ENCODE data around the gene ADD2. TPM values are rescaled to one million over a fixed set of nuclear protein-coding genes. Genes with fewer than 3 reads are reported as not detected.

The ADD2 gene
- total RNA-seq, 2 donors from 2014 or later = 14.8 to 53.0 TPM

DNA sequence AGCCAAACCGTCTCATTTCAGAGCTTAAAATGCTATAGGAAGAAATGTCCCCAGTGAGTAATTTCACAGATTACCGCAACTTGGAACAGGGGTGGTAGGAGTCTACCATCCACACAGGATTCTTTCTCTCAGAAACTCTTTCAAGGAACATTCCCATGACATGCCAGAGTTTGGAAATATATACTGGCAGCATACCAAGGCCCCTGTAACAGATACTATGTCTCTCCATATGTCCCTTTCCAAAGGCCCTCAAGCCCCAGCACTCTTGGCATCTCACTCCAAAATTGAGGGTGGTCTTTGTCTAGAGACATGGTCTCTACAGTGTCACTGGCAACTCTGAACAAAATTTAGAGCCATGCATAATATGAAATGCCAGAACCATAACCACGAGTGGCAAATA, 11.5 kb upstream of the ADD2 start:
- Mint-ChIP-seq H3K36me3 (ENCODE audit: low read depth) (no peaks in the 10 kb centered on the region), H3K4me3 (no peak overlapping the region), H3K9me3 (no peaks in the 10 kb centered on the region), H3K4me1 (peaks cover 3% of the 10 kb centered on the region), H3K27me3 (ENCODE audit: insufficient read depth) (peaks cover 50% of the 10 kb centered on the region), H3K27ac (no peak overlapping the region)
- DNase-seq = no peak
- Histone ChIP-seq H3K36me3 (ENCODE audit: control insufficient read depth, insufficient read depth, low read length) (no peaks in the 10 kb centered on the region), H3K27ac (ENCODE audit: low read depth, low read length) (no peak overlapping the region), H3K4me1 (ENCODE audit: control insufficient read depth, insufficient read depth, low read length) (no peaks in the 10 kb centered on the region), H3K9me3 (ENCODE audit: control insufficient read depth, low read length) (no peaks in the 10 kb centered on the region), H3K27me3 (ENCODE audit: control insufficient read depth, insufficient read depth, low read length, poor library complexity, severe bottlenecking) (peaks cover 29% of the 10 kb centered on the region), H3K9ac (ENCODE audit: extremely low read depth, low read length, poor library complexity, severe bottlenecking) (no peak overlapping the region), H3K4me3 (ENCODE audit: low read length) (no peak overlapping the region)
- 94 to 96% methylated on average over 2 to 3 of the region's 3 CpGs for WGBS, 2 experiments (ENCODE audit: insufficient coverage in 1 of 2, insufficient read length in 1 of 2)
- TF ChIP-seq, protein P1, sequence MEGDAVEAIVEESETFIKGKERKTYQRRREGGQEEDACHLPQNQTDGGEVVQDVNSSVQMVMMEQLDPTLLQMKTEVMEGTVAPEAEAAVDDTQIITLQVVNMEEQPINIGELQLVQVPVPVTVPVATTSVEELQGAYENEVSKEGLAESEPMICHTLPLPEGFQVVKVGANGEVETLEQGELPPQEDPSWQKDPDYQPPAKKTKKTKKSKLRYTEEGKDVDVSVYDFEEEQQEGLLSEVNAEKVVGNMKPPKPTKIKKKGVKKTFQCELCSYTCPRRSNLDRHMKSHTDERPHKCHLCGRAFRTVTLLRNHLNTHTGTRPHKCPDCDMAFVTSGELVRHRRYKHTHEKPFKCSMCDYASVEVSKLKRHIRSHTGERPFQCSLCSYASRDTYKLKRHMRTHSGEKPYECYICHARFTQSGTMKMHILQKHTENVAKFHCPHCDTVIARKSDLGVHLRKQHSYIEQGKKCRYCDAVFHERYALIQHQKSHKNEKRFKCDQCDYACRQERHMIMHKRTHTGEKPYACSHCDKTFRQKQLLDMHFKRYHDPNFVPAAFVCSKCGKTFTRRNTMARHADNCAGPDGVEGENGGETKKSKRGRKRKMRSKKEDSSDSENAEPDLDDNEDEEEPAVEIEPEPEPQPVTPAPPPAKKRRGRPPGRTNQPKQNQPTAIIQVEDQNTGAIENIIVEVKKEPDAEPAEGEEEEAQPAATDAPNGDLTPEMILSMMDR (conservative IDR thresholded peaks at IDR 0.05) = no peak

DNA sequence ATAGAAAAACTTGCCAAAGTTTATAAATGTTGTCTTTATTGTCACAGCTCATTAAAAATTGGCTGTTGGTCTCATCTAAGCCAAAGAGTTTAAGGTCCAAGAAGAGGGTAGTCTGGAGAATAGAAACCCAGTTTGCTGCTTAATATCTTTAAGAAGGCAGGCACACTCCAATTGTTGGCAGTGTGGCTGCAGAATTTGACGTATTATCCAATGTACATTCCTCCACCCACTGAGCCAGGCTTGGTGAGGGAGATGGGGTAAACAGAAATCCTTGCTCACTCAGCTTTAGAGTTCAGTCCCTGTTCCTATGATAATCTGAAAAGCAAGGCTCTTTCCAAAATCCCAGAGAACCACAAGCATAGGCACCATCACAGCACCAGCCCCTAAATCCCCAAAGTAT, 10.7 kb upstream of the ADD2 start:
- Mint-ChIP-seq H3K4me3 (no peak overlapping the region), H3K36me3 (ENCODE audit: low read depth) (no peaks in the 10 kb centered on the region), H3K27ac (no peak overlapping the region), H3K9me3 (no peaks in the 10 kb centered on the region), H3K27me3 (ENCODE audit: insufficient read depth) (peaks cover 54% of the 10 kb centered on the region), H3K4me1 (peaks cover 3% of the 10 kb centered on the region)
- Histone ChIP-seq H3K9ac (ENCODE audit: extremely low read depth, low read length, poor library complexity, severe bottlenecking) (no peak overlapping the region), H3K27me3 (ENCODE audit: control insufficient read depth, insufficient read depth, low read length, poor library complexity, severe bottlenecking) (peaks cover 29% of the 10 kb centered on the region), H3K9me3 (ENCODE audit: control insufficient read depth, low read length) (no peaks in the 10 kb centered on the region), H3K4me1 (ENCODE audit: control insufficient read depth, insufficient read depth, low read length) (no peaks in the 10 kb centered on the region), H3K36me3 (ENCODE audit: control insufficient read depth, insufficient read depth, low read length) (no peaks in the 10 kb centered on the region), H3K4me3 (ENCODE audit: low read length) (no peak overlapping the region), H3K27ac (ENCODE audit: low read depth, low read length) (no peak overlapping the region)
- no peak for DNase-seq
- 67 to 100% methylated on average over 1 of the region's 1 CpG for WGBS, 2 experiments (ENCODE audit: insufficient coverage in 1 of 2, insufficient read length in 1 of 2)
- TF ChIP-seq, protein P1 (conservative IDR thresholded peaks at IDR 0.05) = no peak

DNA sequence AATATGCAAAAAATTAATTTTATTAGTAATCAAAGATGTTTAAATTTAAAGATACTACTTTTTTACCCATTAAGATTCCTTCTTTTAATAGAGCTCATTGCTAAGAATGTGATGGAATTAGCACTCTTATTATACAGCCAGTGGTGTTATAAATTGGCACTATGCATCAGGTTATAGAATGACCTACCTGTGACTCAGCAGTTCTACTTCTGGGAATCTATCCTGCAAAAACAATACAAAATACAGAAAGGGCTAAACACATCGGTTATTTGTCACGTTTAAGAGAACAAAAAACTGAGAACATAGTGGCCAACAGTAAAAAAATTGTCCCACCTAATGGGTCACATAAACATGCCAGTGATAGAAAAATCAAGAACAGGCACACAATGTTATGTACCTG, 9.4 kb upstream of the ADD2 start:
- WGBS, 2 experiments (ENCODE audit: insufficient coverage in 1 of 2, insufficient read length in 1 of 2) = 83 to 100% methylated on average over 2 of the region's 2 CpGs
- H3K9me3 Mint-ChIP-seq = no peaks in the 10 kb centered on the region
- H3K27me3 ChIP-seq (ENCODE audit: control insufficient read depth, insufficient read depth, low read length, poor library complexity, severe bottlenecking) = peaks cover 29% of the 10 kb centered on the region
- H3K9ac ChIP-seq (ENCODE audit: extremely low read depth, low read length, poor library complexity, severe bottlenecking) = no peak overlapping the region
- no peak for DNase-seq
- H3K4me3 Mint-ChIP-seq = no peak overlapping the region
- H3K27ac Mint-ChIP-seq = no peak overlapping the region
- TF ChIP-seq, protein P1 (conservative IDR thresholded peaks at IDR 0.05) = no peak
- no peaks in the 10 kb centered on the region for H3K36me3 ChIP-seq (ENCODE audit: control insufficient read depth, insufficient read depth, low read length)
- no peaks in the 10 kb centered on the region for H3K4me1 ChIP-seq (ENCODE audit: control insufficient read depth, insufficient read depth, low read length)
- peaks cover 3% of the 10 kb centered on the region for H3K4me1 Mint-ChIP-seq
- no peaks in the 10 kb centered on the region for H3K9me3 ChIP-seq (ENCODE audit: control insufficient read depth, low read length)
- no peaks in the 10 kb centered on the region for H3K36me3 Mint-ChIP-seq (ENCODE audit: low read depth)
- H3K4me3 ChIP-seq (ENCODE audit: low read length) = no peak overlapping the region
- no peak overlapping the region for H3K27ac ChIP-seq (ENCODE audit: low read depth, low read length)
- peaks cover 59% of the 10 kb centered on the region for H3K27me3 Mint-ChIP-seq (ENCODE audit: insufficient read depth)
